ENCODE results near the gene PRELID2. TPM values are rescaled to one million over a fixed set of nuclear protein-coding genes. Genes with fewer than 3 reads are reported as not detected.
"Not testable (repeated sequence)": the region's sequence is repeated elsewhere in the genome, so short reads cannot be mapped to it uniquely, and the experiment has no call there.

Gene PRELID2
- total RNA-seq, 1 experiment from 2014 or later = 32.9 TPM

GRCh38 chr5:145768863-145769262 is 66.3 kb downstream of the PRELID2 start:
- in situ Hi-C loops (cut with HindIII; ENCODE audit: low sequenced_read_pairs) = no loop called here
- no peak for DNase-seq (ENCODE audit: low spot score)

GRCh38 chr5:145764325-145764724 is 70.8 kb downstream of the PRELID2 start:
- no peak for DNase-seq (ENCODE audit: low spot score)
- in situ Hi-C loops (cut with HindIII; ENCODE audit: low sequenced_read_pairs) = no loop called here

- no peak for DNase-seq (ENCODE audit: low spot score)
- in situ Hi-C loops (cut with HindIII; ENCODE audit: low sequenced_read_pairs) = no loop called here
Measured at GRCh38 chr5:145762833-145763232, 72.3 kb downstream of the PRELID2 start.

GRCh38 chr5:145761254-145761653 is 73.9 kb downstream of the PRELID2 start:
- in situ Hi-C loops (cut with HindIII; ENCODE audit: low sequenced_read_pairs) = no loop called here
- no peak for DNase-seq (ENCODE audit: low spot score)

GRCh38 chr5:145760660-145761059 is 74.5 kb downstream of the PRELID2 start:
- DNase-seq (ENCODE audit: low spot score) = no peak
- in situ Hi-C loops (cut with HindIII; ENCODE audit: low sequenced_read_pairs) = no loop called here

GRCh38 chr5:145752947-145753346 is 82.2 kb downstream of the PRELID2 start:
- no peak for DNase-seq (ENCODE audit: low spot score)
- in situ Hi-C loops (cut with HindIII; ENCODE audit: low sequenced_read_pairs) = no loop called here

GRCh38 chr5:145752534-145752933 is 82.6 kb downstream of the PRELID2 start:
- in situ Hi-C loops (cut with HindIII; ENCODE audit: low sequenced_read_pairs) = no loop called here
- no peak for DNase-seq (ENCODE audit: low spot score)

GRCh38 chr5:145750199-145750598 is 84.9 kb downstream of the PRELID2 start:
- no peak for DNase-seq (ENCODE audit: low spot score)
- in situ Hi-C loops (cut with HindIII; ENCODE audit: low sequenced_read_pairs) = no loop called here

- in situ Hi-C loops (cut with HindIII; ENCODE audit: low sequenced_read_pairs) = no loop called here
- DNase-seq (ENCODE audit: low spot score) = no peak
Measured at GRCh38 chr5:145743396-145744061, 91.6 kb downstream of the PRELID2 start.

GRCh38 chr5:145739843-145740242 is 95.3 kb downstream of the PRELID2 start:
- no peak for DNase-seq (ENCODE audit: low spot score)
- in situ Hi-C loops (cut with HindIII; ENCODE audit: low sequenced_read_pairs) = no loop called here

GRCh38 chr5:145738227-145738626 is 96.9 kb downstream of the PRELID2 start:
- no peak for DNase-seq (ENCODE audit: low spot score)
- in situ Hi-C loops (cut with HindIII; ENCODE audit: low sequenced_read_pairs) = no loop called here

- no peak for DNase-seq (ENCODE audit: low spot score)
- in situ Hi-C loops (cut with HindIII; ENCODE audit: low sequenced_read_pairs) = no loop called here
Measured at GRCh38 chr5:145737578-145737977, 97.6 kb downstream of the PRELID2 start.

- in situ Hi-C loops (cut with HindIII; ENCODE audit: low sequenced_read_pairs); DNase-seq (ENCODE audit: low spot score): not testable (repeated sequence)
Measured at GRCh38 chr5:145729956-145730355, 105.2 kb downstream of the PRELID2 start.

- DNase-seq (ENCODE audit: low spot score) = no peak
- in situ Hi-C loops (cut with HindIII; ENCODE audit: low sequenced_read_pairs) = no loop called here
Measured at GRCh38 chr5:145723516-145723915, 111.6 kb downstream of the PRELID2 start.

- no peak for DNase-seq (ENCODE audit: low spot score)
- in situ Hi-C loops (cut with HindIII; ENCODE audit: low sequenced_read_pairs) = no loop called here
Measured at GRCh38 chr5:145718956-145719355, 116.2 kb downstream of the PRELID2 start.

GRCh38 chr5:145715412-145715811 is 119.7 kb downstream of the PRELID2 start:
- in situ Hi-C loops (cut with HindIII; ENCODE audit: low sequenced_read_pairs) = no loop called here
- no peak for DNase-seq (ENCODE audit: low spot score)

GRCh38 chr5:145712245-145712644 is 122.9 kb downstream of the PRELID2 start:
- in situ Hi-C loops (cut with HindIII; ENCODE audit: low sequenced_read_pairs) = no loop called here
- DNase-seq (ENCODE audit: low spot score) = no peak

- in situ Hi-C loops (cut with HindIII; ENCODE audit: low sequenced_read_pairs) = no loop called here
- no peak for DNase-seq (ENCODE audit: low spot score)
Measured at GRCh38 chr5:145711417-145711816, 123.7 kb downstream of the PRELID2 start.

All from G401 (cell line).